ENCODE measurements around the gene CCDC192.

CCDC192 gene

DNA sequence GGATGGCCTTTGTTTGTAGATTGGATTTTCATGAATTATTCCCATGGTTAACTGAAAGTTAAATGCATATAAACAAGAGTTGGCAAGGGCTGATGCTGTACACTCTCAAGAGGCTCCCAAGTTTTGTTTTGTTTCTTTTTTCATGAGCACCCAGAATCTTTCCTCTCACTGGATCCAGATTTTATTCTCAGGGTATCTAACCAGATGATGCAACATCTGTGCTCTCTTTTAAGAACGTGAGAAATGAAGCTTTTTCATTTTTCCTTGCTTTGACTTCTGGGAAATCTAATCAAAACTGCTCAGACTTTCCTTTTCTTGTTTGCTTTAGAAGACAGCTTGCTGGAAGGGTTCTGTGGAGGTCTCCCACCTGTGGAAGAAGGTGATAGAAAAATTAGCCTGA is 237.7 kb downstream of the CCDC192 start:
- no peak for ATAC-seq
- TF ChIP-seq BACH2 (CRISPR knock-in tag; IDR thresholded peaks at IDR 0.05; ENCODE audit: borderline replicate concordance), result no peak
- no peak for TF ChIP-seq ZC3H10 (CRISPR knock-in tag; IDR thresholded peaks at IDR 0.05)
- no peak for TF ChIP-seq OSR1 (CRISPR knock-in tag; IDR thresholded peaks at IDR 0.05)
- TF ChIP-seq, protein P1, sequence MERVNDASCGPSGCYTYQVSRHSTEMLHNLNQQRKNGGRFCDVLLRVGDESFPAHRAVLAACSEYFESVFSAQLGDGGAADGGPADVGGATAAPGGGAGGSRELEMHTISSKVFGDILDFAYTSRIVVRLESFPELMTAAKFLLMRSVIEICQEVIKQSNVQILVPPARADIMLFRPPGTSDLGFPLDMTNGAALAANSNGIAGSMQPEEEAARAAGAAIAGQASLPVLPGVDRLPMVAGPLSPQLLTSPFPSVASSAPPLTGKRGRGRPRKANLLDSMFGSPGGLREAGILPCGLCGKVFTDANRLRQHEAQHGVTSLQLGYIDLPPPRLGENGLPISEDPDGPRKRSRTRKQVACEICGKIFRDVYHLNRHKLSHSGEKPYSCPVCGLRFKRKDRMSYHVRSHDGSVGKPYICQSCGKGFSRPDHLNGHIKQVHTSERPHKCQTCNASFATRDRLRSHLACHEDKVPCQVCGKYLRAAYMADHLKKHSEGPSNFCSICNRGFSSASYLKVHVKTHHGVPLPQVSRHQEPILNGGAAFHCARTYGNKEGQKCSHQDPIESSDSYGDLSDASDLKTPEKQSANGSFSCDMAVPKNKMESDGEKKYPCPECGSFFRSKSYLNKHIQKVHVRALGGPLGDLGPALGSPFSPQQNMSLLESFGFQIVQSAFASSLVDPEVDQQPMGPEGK (CRISPR knock-in tag; IDR thresholded peaks at IDR 0.05; ENCODE audit: borderline replicate concordance), result no peak
- no peak for TF ChIP-seq SNAI2 (CRISPR knock-in tag; IDR thresholded peaks at IDR 0.05)
- TF ChIP-seq, protein P2, sequence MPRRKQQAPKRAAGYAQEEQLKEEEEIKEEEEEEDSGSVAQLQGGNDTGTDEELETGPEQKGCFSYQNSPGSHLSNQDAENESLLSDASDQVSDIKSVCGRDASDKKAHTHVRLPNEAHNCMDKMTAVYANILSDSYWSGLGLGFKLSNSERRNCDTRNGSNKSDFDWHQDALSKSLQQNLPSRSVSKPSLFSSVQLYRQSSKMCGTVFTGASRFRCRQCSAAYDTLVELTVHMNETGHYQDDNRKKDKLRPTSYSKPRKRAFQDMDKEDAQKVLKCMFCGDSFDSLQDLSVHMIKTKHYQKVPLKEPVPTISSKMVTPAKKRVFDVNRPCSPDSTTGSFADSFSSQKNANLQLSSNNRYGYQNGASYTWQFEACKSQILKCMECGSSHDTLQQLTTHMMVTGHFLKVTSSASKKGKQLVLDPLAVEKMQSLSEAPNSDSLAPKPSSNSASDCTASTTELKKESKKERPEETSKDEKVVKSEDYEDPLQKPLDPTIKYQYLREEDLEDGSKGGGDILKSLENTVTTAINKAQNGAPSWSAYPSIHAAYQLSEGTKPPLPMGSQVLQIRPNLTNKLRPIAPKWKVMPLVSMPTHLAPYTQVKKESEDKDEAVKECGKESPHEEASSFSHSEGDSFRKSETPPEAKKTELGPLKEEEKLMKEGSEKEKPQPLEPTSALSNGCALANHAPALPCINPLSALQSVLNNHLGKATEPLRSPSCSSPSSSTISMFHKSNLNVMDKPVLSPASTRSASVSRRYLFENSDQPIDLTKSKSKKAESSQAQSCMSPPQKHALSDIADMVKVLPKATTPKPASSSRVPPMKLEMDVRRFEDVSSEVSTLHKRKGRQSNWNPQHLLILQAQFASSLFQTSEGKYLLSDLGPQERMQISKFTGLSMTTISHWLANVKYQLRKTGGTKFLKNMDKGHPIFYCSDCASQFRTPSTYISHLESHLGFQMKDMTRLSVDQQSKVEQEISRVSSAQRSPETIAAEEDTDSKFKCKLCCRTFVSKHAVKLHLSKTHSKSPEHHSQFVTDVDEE (CRISPR knock-in tag; IDR thresholded peaks at IDR 0.05), result no peak
- TF ChIP-seq ZFP3 (CRISPR knock-in tag; IDR thresholded peaks at IDR 0.05), result no peak
- no peak for TF ChIP-seq ZNF70 (CRISPR knock-in tag; IDR thresholded peaks at IDR 0.05)
- TF ChIP-seq ESRRG (CRISPR knock-in tag; IDR thresholded peaks at IDR 0.05), result no peak
- TF ChIP-seq, protein P3, sequence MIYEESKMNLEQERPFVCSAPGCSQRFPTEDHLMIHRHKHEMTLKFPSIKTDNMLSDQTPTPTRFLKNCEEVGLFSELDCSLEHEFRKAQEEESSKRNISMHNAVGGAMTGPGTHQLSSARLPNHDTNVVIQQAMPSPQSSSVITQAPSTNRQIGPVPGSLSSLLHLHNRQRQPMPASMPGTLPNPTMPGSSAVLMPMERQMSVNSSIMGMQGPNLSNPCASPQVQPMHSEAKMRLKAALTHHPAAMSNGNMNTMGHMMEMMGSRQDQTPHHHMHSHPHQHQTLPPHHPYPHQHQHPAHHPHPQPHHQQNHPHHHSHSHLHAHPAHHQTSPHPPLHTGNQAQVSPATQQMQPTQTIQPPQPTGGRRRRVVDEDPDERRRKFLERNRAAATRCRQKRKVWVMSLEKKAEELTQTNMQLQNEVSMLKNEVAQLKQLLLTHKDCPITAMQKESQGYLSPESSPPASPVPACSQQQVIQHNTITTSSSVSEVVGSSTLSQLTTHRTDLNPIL (CRISPR knock-in tag; IDR thresholded peaks at IDR 0.05; ENCODE audit: low read depth), result no peak
- no peak for TF ChIP-seq GLIS3 (CRISPR knock-in tag; IDR thresholded peaks at IDR 0.05)
- TF ChIP-seq, protein P4, sequence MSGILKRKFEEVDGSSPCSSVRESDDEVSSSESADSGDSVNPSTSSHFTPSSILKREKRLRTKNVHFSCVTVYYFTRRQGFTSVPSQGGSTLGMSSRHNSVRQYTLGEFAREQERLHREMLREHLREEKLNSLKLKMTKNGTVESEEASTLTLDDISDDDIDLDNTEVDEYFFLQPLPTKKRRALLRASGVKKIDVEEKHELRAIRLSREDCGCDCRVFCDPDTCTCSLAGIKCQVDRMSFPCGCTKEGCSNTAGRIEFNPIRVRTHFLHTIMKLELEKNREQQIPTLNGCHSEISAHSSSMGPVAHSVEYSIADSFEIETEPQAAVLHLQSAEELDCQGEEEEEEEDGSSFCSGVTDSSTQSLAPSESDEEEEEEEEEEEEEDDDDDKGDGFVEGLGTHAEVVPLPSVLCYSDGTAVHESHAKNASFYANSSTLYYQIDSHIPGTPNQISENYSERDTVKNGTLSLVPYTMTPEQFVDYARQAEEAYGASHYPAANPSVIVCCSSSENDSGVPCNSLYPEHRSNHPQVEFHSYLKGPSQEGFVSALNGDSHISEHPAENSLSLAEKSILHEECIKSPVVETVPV (CRISPR knock-in tag; IDR thresholded peaks at IDR 0.05), result no peak
- TF ChIP-seq ZNF565 (CRISPR knock-in tag; conservative IDR thresholded peaks at IDR 0.05; ENCODE audit: low read depth), result no peak

DNA sequence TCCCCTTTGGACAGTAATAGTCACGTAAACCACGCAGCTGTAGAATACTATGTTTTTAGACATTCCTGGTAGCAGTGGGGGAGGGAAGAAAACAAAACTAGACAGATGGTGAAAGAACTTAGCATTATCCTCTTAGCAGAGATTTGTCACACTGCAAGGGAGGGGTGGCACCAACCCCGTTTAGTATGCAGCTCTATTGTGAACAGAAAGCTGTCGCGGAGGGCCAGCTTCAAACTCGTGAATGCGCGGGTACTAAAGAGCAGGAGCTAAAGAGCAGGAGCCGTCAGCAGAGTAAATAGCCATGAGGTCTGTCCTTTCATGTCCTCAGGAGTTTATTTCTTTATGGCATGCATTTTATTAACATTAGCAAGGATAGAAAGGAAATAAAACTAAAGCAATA is 238.5 kb downstream of the CCDC192 start:
- TF ChIP-seq, protein P3 (CRISPR knock-in tag; IDR thresholded peaks at IDR 0.05; ENCODE audit: low read depth), result no peak
- TF ChIP-seq ESRRG (CRISPR knock-in tag; IDR thresholded peaks at IDR 0.05), result no peak
- TF ChIP-seq RARB (CRISPR knock-in tag; IDR thresholded peaks at IDR 0.05), result no peak
- no peak for ATAC-seq

DNA sequence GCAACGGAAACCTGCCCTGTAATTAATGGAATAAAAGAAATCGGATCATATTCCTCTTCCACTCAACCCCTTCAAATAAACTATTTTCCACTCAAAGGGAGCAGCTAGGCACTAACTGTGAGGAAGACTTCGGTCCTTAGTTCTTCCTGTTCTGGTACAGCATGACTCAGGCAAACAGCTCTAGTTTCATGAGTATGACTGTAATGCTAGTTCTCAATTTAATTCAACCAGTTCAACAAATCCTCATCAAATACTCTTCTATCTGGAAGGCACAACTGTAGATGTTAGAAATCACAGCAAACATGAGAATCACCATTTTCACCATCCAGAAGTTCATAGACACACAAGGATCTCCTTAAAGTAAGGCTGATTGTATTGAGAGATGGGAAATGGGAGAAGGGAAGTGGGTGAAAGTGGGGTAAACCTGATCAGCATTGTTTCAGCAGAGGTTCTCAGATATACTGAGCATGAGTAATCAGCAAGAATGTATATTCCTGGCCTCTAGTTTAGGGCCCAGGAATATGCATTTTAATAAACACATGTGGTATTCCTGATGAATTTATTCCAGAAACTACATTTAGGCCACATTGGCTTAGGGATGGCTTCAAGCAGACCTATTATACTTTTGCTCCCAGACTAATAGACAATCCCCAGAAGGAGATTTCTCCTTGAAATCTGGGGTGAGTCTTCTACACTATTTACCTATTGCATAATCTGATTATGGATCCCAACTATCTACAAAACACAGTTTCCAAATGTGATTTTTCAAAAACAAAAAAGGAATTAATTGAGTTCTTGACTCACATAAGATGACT is 239.3 kb downstream of the CCDC192 start:
- ATAC-seq, result no peak
- no peak for TF ChIP-seq OSR1 (CRISPR knock-in tag; IDR thresholded peaks at IDR 0.05)
- TF ChIP-seq ESRRG (CRISPR knock-in tag; IDR thresholded peaks at IDR 0.05), result no peak
- TF ChIP-seq BACH2 (CRISPR knock-in tag; IDR thresholded peaks at IDR 0.05; ENCODE audit: borderline replicate concordance), result no peak
- TF ChIP-seq ZC3H10 (CRISPR knock-in tag; IDR thresholded peaks at IDR 0.05), result no peak
- no peak for TF ChIP-seq TCF4 (CRISPR knock-in tag; IDR thresholded peaks at IDR 0.05; ENCODE audit: borderline replicate concordance)
- no peak for TF ChIP-seq PPARA (CRISPR knock-in tag; IDR thresholded peaks at IDR 0.05; ENCODE audit: borderline replicate concordance)
- no peak for TF ChIP-seq ZNF565 (CRISPR knock-in tag; conservative IDR thresholded peaks at IDR 0.05; ENCODE audit: low read depth)
- TF ChIP-seq, protein P5, sequence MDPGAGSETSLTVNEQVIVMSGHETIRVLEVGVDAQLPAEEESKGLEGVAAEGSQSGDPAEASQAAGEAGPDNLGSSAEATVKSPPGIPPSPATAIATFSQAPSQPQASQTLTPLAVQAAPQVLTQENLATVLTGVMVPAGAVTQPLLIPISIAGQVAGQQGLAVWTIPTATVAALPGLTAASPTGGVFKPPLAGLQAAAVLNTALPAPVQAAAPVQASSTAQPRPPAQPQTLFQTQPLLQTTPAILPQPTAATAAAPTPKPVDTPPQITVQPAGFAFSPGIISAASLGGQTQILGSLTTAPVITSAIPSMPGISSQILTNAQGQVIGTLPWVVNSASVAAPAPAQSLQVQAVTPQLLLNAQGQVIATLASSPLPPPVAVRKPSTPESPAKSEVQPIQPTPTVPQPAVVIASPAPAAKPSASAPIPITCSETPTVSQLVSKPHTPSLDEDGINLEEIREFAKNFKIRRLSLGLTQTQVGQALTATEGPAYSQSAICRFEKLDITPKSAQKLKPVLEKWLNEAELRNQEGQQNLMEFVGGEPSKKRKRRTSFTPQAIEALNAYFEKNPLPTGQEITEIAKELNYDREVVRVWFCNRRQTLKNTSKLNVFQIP (CRISPR knock-in tag; IDR thresholded peaks at IDR 0.05; ENCODE audit: borderline replicate concordance, low read depth), result no peak
- TF ChIP-seq, protein P1 (CRISPR knock-in tag; IDR thresholded peaks at IDR 0.05; ENCODE audit: borderline replicate concordance), result no peak
- no peak for TF ChIP-seq SNAI2 (CRISPR knock-in tag; IDR thresholded peaks at IDR 0.05)
- TF ChIP-seq GLIS3 (CRISPR knock-in tag; IDR thresholded peaks at IDR 0.05), result no peak

All from SK-N-SH treated with all-trans-retinoic acid at 6 μM for 48 hours (cell line).